Endothelial cell of hepatic sinusoid (primary cell): ENCODE results near the gene TAS2R39.
"Not testable (repeated sequence)": the region's sequence is repeated elsewhere in the genome, so short reads cannot be mapped to it uniquely, and the experiment has no call there.

Experiments used
- in situ Hi-C: cut with HindIII; loops from 2 replicates; pipeline ENCODE4 v1.10.0; 2017; ENCODE audit warnings: low sequenced_read_pairs

Gene TAS2R39

DNA sequence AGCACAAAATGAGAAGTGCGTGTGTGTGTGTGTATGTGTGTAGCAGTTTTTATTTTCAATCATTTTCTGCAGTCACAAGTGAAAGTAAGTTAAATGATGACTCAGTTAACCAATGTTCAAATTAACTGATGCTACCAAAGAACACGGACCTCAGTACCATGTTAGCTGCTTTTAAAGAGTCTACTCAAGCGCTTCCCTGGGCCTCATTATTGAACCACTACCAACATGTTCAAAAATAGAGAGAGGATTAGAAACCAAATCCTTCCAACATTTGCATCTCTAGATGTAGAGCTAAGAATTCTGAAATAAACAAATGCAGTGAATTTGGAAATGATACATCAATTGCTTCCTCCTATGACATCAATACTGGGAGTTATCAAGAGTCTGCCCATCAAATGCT lies at the start of gene TAS2R39:
TAS2R39 (plus strand) TSS at position 396 of the 400 bp plus-strand sequence; CDS start at position 396, 0 bp downstream.
- in situ Hi-C loops, result no loop called here

DNA sequence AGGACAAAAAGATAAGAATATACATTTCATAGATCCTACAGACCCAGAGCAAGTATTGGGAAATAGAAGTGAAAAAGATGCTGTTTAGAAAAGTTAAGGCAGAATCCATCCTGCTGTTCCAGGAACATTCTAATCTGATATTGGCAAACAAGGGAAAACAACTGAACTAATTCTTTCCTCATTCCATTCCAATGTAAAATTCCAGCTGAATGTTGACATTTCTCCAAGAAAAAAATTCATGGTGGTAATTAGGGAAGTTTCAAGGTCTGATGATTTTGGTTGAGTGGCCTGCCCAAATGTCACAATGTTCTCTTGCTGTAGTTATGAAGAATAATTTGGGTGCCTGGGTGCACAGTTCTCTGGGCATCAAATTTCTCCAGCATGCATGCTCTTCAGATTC lies 36.1 kb upstream of the TAS2R39 start:
- in situ Hi-C loops, result no loop called here

DNA sequence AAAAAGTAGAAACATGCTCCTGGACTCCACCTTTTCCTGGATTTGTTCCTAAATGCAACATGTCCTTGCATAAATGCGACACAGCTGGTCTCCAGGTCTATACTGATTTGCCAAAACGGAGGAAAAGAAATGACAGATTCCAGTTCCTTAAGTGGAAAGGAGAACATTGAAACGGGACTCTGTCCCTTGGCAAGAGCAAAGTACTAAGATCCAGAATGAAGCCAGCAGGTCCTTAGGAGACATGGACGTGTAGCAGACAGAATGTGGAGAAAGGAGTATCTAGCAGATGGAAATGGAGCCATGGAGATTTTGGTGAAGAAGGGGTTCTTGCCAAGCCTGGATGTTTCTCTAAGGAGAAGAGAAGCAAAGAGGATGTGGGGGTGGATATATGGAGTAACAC lies 35.2 kb upstream of the TAS2R39 start:
- in situ Hi-C loops, result no loop called here

DNA sequence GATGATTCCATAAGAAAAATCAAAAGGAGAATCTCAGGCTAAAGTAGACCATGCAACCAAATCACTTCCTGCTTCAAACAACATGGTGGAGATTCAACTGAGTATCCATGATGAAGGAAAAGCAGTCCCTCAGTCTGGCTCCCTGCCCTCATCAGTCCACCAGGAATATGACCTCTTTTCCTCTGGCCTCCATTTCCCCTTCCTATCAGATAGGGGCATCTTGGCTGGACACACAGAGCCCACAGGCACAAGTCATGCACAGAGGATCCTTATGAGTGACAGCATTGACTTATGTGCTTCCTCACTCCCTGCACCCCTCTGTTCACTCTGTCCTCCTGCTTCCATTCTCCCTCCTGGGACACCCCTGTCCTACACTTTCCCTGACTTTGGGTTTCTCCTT lies 34.6 kb upstream of the TAS2R39 start:
- in situ Hi-C loops, result no loop called here

DNA sequence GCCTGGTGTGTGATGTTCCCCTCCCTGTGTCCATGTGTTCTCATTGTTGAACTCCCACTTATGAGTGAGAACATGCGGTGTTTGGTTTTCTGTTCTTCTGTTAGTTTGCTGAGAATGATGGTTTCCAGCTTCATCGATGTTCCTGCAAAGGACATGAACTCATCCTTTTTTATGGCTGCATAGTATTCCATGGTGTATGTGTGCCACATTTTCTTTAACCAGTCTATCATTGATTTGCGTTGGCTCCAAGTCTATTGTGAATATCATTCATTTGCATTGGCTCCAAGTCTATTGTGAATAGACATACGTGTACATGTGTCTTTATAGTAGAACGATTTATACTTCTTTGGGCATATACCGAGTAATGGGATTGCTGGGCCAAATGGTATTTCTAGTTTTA lies 32.5 kb upstream of the TAS2R39 start:
- in situ Hi-C loops, result not testable (repeated sequence)

DNA sequence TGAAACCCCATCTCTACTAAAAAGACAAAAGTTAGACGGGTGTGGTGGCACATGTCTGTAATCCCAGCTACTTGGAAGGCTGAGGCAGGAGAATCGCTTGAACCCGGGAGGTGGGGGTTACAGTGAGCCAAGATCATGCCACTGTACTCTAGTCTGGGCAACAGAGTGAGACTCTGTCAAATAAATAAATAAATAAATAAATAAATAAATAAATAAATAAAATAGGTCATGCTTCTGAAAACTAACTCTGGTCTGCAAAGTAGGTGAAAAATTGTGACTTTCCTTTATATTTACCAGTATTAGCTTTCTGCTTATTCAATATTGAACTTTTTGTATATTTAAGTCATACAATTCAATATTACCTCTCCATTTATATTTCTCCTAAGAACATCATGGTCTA lies 24.6 kb upstream of the TAS2R39 start:
- in situ Hi-C loops, result not testable (repeated sequence)

DNA sequence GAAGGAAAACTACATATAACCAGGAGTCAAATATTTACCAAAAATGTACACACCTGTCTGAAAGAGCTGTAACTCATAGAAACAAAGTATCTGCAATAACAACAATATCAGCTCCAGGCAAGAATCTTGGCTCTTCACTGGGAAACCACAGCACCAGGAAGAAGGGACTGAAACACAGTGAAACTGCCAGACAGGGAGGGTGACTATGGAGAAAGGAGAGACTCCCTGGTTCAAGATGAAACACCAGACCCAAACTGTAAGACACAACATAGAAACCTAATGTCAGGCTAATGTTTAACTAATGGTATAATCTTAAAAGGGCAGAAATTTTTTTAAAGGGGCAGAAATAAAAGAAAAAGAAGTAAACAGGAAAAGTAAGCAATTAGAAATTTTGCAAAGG lies 11.5 kb upstream of the TAS2R39 start:
- in situ Hi-C loops, result no loop called here

DNA sequence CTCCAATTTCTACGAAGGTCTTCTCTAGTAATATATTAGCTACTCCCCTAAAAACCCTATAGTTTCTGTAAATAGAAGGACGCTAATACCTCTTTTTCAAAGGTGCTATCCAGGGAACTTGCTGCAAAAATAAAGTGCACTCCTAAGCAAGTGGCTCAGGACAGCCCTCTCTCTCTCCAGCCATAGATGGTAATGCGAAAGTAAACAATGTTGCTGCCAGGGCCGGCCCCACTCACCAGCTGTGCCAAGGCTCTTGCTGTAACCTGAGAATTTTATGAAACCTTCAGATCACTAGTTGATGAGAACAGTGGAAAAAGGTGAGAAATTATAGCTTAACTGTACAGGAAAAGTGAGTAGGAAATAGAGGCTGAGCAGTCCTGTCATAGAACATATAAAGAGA lies 10.9 kb upstream of the TAS2R39 start:
- in situ Hi-C loops, result no loop called here

DNA sequence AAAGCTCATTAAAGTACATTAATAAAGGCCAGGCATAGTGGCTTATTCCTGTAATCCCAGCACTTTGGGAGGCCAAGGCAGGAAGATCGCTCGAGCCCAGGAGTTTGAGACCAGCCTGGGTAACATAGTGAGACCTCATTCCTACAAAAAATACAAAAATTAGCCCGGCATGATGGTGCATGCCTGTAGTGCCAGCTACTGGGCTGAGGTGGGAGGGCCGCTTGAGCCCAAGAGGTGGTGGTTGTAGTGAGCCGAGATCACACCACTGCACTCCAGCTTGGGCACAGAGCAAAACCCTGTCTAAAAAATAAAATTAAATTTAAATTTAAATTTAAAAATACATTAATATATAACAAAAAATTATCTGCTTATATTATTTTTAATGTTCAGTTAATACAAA lies 7.1 kb upstream of the TAS2R39 start:
- in situ Hi-C loops, result no loop called here

DNA sequence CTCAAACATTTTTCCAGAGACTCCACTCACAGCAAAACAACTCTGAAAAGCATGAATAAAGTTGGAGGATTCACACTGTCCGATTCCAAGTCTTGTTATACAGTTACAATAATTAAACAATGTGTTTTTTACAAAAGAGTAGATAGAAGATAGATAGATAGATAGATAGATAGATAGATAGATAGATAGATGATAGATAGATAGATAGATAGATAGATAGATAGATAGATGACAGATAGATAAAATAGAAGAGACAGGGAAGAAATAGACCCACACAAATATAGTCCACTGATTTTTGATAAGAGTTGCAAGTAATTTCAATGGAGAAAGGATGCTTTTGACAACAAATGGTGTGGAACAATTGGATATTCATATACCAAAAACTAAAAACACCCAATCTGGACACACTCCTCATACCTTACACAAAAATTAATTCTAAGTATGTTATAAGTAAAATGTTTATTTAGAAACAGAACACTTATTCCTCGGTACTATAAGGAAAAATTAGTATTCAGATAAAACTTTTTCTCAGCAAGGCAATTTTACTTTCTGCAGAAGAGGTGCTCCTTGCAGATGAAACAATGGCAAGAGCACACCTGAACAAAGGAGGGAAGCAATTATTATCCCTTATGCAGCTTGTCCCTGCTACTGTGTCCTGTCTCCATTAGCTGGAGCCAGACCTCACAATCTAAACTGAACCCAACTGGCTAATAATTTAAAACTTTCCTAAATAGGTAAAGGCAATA lies 5.7 kb upstream of the TAS2R39 start:
- in situ Hi-C loops, result no loop called here

DNA sequence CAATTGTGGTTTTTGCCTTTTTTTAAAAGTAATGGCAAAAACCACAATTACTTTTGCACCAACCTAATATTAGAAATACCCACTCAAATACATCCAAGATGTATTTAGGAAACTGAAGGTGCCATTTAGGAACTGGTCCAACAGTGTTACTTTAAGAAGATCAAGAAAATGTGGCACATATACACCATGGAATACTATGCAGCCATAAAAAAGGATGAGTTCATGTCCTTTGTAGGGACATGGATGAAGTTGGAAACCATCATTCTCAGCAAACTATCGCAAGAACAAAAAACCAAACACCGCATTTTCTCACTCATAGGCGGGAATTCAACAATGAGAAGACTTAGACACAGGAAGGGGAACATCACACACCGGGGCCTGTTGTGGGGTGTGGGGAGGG lies 2.4 kb upstream of the TAS2R39 start:
- in situ Hi-C loops, result not testable (repeated sequence)

DNA sequence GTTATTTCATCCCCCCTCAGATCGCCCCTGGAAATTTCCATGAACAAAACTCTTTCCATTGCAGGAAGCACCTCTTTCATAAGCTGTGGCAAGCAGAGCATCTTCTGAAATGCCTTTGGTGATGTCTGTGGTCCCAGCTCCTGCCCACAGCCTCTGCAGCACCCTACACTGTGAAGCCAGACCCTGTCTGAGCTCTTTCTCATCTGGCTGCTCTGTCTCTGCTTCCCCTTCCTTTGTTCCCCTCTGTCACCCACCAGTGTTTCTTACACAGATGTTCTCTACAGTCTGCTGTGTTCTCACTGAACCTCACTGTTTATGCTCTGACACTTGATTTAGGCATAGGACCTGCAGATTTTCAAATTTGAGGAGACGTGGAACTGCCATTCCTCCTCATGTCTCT lies 1.9 kb upstream of the TAS2R39 start:
- in situ Hi-C loops, result no loop called here

DNA sequence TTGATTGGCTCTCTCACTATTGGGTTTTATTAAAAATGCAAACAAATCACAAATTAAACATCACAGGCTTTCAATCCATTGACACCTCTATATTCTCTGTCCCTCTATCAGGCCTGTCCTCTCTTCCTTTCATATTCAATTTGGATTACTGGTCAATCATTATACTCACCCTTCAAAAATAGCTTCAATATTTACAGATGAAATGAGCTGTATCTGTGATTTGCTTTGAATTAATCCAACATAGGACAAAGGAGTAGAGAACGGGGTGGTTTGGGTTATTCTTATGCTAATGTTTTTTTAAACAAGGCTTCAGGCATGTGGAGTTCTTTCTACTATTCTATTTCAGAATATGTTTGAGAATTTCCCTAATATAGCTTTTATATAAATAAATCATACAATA lies 2.3 kb downstream of the TAS2R39 start:
- in situ Hi-C loops, result no loop called here

DNA sequence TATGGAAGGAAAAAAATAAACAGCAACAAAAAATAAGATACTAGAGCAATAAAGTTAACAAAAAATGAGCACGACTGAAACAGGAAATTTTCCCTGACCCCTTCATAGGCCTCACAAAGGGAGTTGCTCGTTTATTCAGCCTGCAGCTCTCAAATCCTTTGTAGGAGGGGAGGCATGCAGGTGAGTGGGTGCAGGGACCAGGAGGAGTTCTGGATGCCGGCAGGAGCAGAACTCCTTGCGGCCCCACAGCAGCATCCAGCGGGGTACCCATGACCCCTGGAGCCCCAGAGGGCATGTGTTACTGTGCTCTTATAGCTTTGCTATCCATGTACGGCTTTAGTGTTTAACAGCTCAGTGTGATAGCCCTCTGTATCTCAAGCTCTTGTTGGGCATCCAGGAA lies 5.8 kb downstream of the TAS2R39 start:
- in situ Hi-C loops, result no loop called here

DNA sequence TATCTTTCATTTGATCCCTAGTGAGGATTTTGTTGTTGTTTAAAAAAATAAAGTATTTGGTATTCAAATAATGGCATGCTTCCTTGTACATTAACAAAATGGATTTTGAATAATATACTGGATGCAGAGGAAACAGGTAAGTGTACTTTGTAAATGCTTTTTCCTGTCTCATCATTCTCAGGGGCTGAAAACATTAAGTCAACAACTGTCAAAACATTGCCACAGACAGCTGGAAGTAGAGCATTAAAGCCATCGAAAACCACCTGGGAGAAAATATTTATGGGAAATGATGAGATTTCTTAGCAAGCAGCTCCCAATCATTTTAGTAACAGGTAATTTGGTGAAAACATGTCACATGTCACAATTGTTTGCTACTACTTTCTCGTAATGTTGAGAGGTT lies 10.7 kb downstream of the TAS2R39 start:
- in situ Hi-C loops, result no loop called here

DNA sequence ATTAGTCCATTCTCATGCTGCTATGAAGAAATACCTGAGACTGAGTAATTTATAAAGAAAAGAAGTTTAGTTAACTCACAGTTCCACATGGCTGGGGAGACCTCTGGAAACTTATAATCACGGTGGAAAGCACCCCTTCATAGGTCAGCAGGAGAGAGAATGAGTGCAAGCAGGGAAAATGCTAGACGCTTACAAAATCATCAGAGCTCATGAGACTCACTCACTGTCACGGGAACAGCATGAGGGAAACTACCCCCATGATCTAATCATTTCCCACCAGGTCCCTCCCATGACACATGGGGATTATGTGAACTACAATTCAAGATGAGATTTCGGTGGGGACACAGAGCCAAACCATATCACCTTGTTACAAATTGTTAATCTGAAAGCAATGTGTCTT lies 15.8 kb downstream of the TAS2R39 start:
- in situ Hi-C loops, result no loop called here

DNA sequence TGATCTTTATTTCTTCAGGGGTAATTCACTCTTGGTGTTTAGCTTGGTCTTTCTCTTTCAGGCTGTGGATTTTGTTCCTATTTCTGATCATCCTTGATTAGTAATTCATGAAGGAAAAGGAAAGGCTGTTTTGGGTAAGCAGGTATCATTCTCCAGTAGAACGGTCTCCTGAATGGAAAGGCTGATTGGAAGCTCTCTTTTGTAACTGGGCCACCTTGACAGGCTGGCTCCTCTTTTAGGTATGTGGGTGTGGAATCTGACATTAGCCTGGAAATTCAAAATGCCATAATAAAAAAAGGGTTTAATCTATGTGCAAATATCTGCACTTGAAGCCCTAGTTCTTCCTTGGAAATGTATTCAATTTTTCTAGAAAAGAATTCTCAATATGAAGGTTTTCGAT lies 18.9 kb downstream of the TAS2R39 start:
- in situ Hi-C loops, result no loop called here

DNA sequence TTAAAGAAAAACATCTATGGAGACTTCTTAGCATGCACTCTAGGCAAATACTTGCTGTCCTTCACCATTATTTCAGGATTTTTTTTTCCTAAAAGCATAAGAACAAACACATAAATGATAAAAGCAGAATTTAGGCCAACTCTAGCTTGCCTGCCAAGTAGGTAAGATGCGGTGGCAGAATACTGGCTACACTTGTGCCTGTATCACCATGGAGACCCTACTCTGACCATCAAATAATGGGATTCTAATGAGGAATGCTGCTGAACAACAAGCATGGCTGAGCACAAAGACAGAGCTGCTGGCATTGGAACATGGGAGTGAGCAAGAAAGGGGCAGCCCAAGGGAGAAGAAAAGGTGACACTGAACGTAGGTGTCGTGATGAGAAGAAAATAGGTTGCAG lies 20.2 kb downstream of the TAS2R39 start:
- in situ Hi-C loops, result no loop called here

DNA sequence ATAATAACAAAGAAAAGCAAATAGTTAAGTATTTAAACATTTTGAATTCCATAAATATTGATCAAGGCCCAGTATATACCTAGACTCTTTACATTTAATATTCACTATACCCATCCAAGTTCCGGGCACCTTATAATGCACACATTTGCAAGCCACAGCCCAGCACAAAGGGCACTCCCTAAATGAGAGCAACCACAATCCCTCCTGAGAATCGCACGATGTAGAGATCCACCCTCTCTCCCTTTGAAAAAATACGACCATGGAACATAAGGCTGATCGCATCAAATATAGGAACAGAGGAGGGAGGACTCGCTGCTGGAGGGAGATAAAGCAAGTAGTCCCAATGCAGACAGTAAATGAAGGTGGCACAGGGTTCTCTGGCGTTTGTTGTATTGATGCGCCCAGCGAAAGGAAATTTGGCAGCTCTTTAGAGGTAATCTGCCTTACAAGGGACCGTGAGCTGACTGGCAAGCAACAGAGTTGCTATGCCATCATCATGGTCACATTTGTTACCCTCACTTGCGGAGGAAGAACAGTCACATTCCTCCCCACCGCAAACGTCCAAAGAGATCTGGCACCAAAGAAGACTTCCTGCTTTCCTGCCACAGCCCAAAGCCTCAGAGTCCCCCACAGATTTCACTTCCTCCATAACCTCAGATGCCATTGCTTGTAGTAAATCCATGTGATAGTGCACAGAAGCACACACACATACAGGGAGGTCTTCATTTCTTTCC lies 22.5 kb downstream of the TAS2R39 start:
- in situ Hi-C loops, result no loop called here

DNA sequence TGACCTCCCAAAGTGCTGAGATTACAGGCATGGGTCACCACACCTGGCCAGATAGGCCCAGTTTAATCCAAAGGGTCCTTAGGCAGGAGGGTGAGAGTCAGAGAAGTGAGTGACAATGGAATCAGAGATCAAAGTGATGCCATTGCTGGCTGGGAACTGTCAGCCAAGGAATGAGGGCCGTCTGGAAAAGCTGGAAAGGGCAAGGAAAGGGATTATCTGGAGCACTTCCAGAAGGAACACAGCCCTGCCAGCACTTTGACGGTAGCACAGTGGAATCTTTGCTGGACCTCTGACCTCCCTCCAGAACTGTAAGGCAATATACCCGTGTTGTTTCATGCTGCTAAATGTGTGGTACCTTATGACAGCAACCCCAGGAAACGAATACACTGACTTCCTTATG lies 27.3 kb downstream of the TAS2R39 start:
- in situ Hi-C loops, result no loop called here

DNA sequence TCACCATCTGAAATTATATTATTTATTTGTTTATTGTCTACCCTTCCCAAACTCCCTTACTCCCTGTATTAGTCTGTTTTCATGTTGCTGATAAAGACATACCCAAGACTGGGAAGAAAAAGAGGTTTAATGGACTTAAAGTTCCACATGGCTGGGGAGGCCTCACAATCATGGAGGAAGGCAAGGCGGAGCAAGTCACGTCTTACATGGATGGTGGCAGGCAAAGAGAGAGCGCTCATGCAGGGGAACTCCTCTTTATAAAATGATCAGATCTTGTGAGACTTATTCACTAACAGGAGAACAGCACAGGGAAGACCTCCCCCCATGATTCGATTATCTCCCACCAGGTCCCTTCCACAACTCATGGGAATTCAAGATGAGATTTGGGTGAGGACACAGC lies 30.3 kb downstream of the TAS2R39 start:
- in situ Hi-C loops, result not testable (repeated sequence)
